Spleen (tissue), 11 donors: ENCODE measurements around the gene CHRND. TPM values are rescaled to one million over a fixed set of nuclear protein-coding genes. Genes with fewer than 3 reads are reported as not detected.

ENCODE experiments used
- DNase-seq: peaks from one replicate; pipeline ENCODE4 v3.0.0-alpha.2; 2020
- H3K27ac ChIP-seq, 8 donors: fragments of 200-600 bp; sonication (generic) in 7 of 8; 1 replicate in 4 of 8; 2 replicates in 4 of 8; pipeline versions ENCODE4 v1.5.0 to v1.8.0; 2016 to 2021; ENCODE audit warnings: inconsistent platforms in 4 of 8, mild to moderate bottlenecking in 4 of 8, moderate library complexity in 1 of 8
- H3K27me3 ChIP-seq, 7 donors: fragments of 200-600 bp; sonication (generic) in 6 of 7; replicated peaks in 1 of 7; 1 replicate in 4 of 7; 2 replicates in 3 of 7; pipeline versions ENCODE4 v1.5.0 to v1.8.0; 2016 to 2021; ENCODE audit warnings: inconsistent platforms in 3 of 7, mild to moderate bottlenecking in 1 of 7
- H3K36me3 ChIP-seq, 6 donors: fragments of 200-600 bp; sonication (generic) in 5 of 6; 1 replicate in 4 of 6; 2 replicates in 2 of 6; pipeline versions ENCODE4 v1.5.0 to v1.8.0; 2016 to 2021; ENCODE audit warnings: inconsistent platforms in 2 of 6
- H3K4me1 ChIP-seq, 6 donors: fragments of 200-600 bp; sonication (generic) in 5 of 6; 1 replicate in 3 of 6; 2 replicates in 3 of 6; pipeline versions ENCODE4 v1.5.0 to v1.8.0; 2016 to 2021; ENCODE audit warnings: inconsistent platforms in 3 of 6
- H3K4me3 ChIP-seq, 8 donors: fragments of 200-600 bp; sonication (generic) in 7 of 8; 1 replicate in 4 of 8; 2 replicates in 4 of 8; pipeline versions ENCODE4 v1.5.0 to v1.8.0; 2016 to 2021; ENCODE audit warnings: inconsistent platforms in 4 of 8, mild to moderate bottlenecking in 4 of 8, moderate library complexity in 2 of 8
- H3K9me3 ChIP-seq, 8 donors: fragments of 200-600 bp; sonication (generic) in 7 of 8; 1 replicate in 4 of 8; 2 replicates in 4 of 8; pipeline versions ENCODE4 v1.5.0 to v1.8.0; 2016 to 2021; ENCODE audit warnings: inconsistent platforms in 4 of 8
- CTCF ChIP-seq, 11 experiments: fragments of 200-600 bp in 7 of 11; fragments of 450-650 bp in 4 of 11; sonication (generic) in 4 of 11; IDR thresholded peaks in 8 of 11; conservative IDR thresholded peaks in 3 of 11; 1 replicate in 7 of 11; 2 replicates in 4 of 11; pipeline versions ENCODE4 v1.4.0 to v1.8.0; 2016 to 2021; ENCODE audit warnings: antibody characterized with exemption in 11 of 11, inconsistent platforms in 4 of 11, mild to moderate bottlenecking in 1 of 11
- POLR2A ChIP-seq, 3 donors: fragments of 450-650 bp; IDR thresholded peaks; one replicate each; pipeline ENCODE4 v1.5.1; 2017; ENCODE audit warnings: antibody characterized with exemption in 3 of 3, mild to moderate bottlenecking in 1 of 3
- POLR2AphosphoS5 ChIP-seq, 3 donors: sonication (generic); formaldehyde crosslinking; IDR thresholded peaks; one replicate each; pipeline ENCODE4 v1.5.1; 2017; ENCODE audit warnings: antibody characterized with exemption in 3 of 3
- WGBS, 5 donors: extraction: QIAGEN DNeasy Blood & Tissue Kit in 3 of 5; methylation state at CpG; one replicate each; pipeline versions ENCODE4 v1.1.5 to v1.1.7; 2013 to 2018; 5-methylcytosine and 5-hydroxymethylcytosine counted together
- intact Hi-C: fragments of 100-400 bp; cut with DNase I; formaldehyde crosslinking; loops from one replicate; pipeline ENCODE4 v1.15.0; 2023; ENCODE audit warnings: low total_unique reads
- polyA plus RNA-seq, 3 donors: library from polyadenylated mRNA; stranded (reverse); fragments of 200-250 nt; gene quantifications; one replicate each; pipeline ENCODE4 v1.2.1, GENCODE V29; 2013
- total RNA-seq, 7 donors: library from RNA; depleted of rRNA in 3 of 7; stranded (reverse); fragments of >200 nt in 3 of 7; fragmentation: NEBNext Ultra II Directional in 4 of 7; extraction: Animal tissue kit (Norgen Biotek cat#: 25700) in 4 of 7; gene quantifications; one replicate each; pipeline versions ENCODE4 v1.1.0 to v1.2.1, GENCODE V29; 2016 to 2021
- donor health status: healthy with polysubstance abuse.
- donor health status: DM: no; HTN: no; CAD: no; lungs with moderate emphysema.
- donor health status: DM: no; HTN: no; CAD: no.
- donor health status: Bipolar disorder and iron deficiency.
- donor health status: healthy.
- donor health status: DM: no; HTN: no; CAD: no.
- donor health status: DM: yes; HTN: yes; CAD: no.

CHRND gene
- total and polyA plus RNA-seq, 10 donors, result 0.32 TPM; not detected in 9

- Histone ChIP-seq H3K36me3 (no peaks in the 10 kb centered on the region), H3K9me3 (no peaks in the 10 kb centered on the region), H3K4me1 (peaks cover 9 to 19% (median 15%) of the 10 kb centered on the region in 6 donors), H3K27ac (no peak overlapping the region), H3K27me3 (peaks cover 0 to 60% (median 29%) of the 10 kb centered on the region in 7 donors), H3K4me3 (no peak overlapping the region)
- TF ChIP-seq POLR2A (IDR thresholded peaks at IDR 0.05) (no peak), CTCF (IDR thresholded peaks at IDR 0.05 in 8 of 11, conservative IDR thresholded peaks at IDR 0.05 in 3 of 11) (no peak), POLR2AphosphoS5 (IDR thresholded peaks at IDR 0.05) (no peak)
- intact Hi-C loops, result no loop called here
- peak; percentile 43 for DNase-seq
- WGBS, 5 donors, result 83 to 97% (median 91%) methylated on average over 12 of the region's 12 CpGs
Measured at GRCh38 chr2:232491139-232491780, 34.7 kb upstream of the CHRND start.

DNA sequence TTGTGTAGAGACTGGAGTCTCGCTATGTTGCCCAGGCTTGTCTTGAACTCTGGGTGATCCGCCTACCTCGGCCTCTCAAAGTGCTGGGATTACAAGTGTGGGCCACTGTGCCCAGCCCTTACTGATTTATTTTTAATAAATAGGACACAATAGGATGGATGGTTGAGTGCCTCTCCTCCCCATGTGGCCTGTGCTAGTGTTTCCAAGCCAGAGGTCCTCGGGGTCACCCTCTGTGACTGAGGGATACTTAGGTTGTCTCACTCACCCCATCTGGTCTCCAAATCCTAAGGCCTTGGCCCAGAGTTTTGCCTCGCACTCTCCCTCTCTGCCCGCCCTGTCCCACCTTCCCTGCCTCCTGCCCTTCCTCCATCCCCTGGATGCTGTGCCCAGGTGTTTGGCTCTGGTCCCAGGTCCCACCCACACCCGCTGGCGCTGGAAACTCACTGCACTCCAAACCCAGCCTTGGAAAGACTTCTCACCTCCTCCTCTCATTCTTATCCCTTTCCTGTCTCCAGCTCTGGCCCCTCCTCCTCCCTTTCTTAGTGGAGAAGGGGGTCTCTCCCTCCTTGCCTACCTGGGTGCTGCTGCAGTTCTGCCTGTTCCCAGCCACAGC is 33.6 kb upstream of the CHRND start:
- intact Hi-C loops, result no loop called here
- H3K27me3 ChIP-seq, result peaks cover 0 to 56% (median 18%) of the 10 kb centered on the region in 7 donors
- 70 to 83% (median 74%) methylated on average over 8 of the region's 8 CpGs for WGBS, 5 donors
- H3K4me3 ChIP-seq, result no peak overlapping the region
- H3K9me3 ChIP-seq, result no peaks in the 10 kb centered on the region
- TF ChIP-seq POLR2AphosphoS5 (IDR thresholded peaks at IDR 0.05), result no peak
- TF ChIP-seq CTCF (IDR thresholded peaks at IDR 0.05 in 8 of 11, conservative IDR thresholded peaks at IDR 0.05 in 3 of 11), result no peak
- no peaks in the 10 kb centered on the region for H3K36me3 ChIP-seq
- peaks cover under 1 to 8% (median 4%) of the 10 kb centered on the region in 6 donors for H3K4me1 ChIP-seq
- peak; percentile 29 for DNase-seq
- H3K27ac ChIP-seq, result no peak overlapping the region

DNA sequence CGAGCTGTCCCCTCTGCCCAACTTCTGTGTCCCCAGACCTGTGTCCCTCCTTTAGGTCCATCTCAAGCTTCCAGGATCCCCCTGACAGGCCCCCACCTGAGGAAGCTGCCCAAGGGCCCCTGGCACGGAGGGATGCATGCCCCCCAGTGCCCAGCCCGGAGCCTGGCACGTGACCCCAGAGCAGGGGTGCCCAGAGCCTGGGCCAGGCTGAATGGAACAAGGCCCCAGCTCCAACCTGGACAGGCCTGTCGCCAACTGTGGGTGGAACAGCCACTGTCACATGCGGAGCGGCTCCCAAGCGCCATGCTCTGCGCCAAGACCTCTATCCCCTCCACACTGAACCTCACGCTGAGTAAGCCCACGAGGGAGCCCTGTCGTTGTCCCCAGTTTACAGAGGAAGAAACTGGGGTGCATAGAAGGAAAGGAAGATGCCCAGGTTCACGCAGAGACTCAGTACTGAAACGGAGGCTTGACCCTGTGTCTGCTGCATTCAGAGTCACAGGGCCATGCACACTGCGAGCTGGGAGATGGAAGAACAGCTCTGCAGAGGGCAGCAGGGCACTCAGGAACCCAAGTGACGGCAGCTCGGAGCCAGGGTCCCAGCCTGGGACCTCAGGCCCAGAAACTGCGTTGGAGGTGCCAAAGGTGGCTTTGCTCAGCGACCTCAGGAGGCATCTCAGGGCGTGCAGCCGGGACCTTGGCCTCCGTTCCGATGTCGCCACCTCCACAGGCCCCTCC is 32.8 kb upstream of the CHRND start:
- Histone ChIP-seq H3K36me3 (no peaks in the 10 kb centered on the region), H3K4me1 (peaks cover 0 to 2% (median under 1%) of the 10 kb centered on the region in 6 donors), H3K9me3 (no peaks in the 10 kb centered on the region), H3K27me3 (peaks cover 0 to 48% (median 11%) of the 10 kb centered on the region in 7 donors), H3K4me3 (no peak overlapping the region), H3K27ac (no peak overlapping the region)
- WGBS, 5 donors, result 77 to 94% (median 86%) methylated on average over 24 of the region's 24 CpGs
- DNase-seq, result peak; percentile 60
- TF ChIP-seq CTCF (IDR thresholded peaks at IDR 0.05 in 8 of 11, conservative IDR thresholded peaks at IDR 0.05 in 3 of 11) (no peak), POLR2A (IDR thresholded peaks at IDR 0.05) (no peak), POLR2AphosphoS5 (IDR thresholded peaks at IDR 0.05) (no peak)
- intact Hi-C loops, result no loop called here
